ENCODE measurements around the gene GXYLT1.
"Not testable (repeated sequence)": the region's sequence is repeated elsewhere in the genome, so short reads cannot be mapped to it uniquely, and the experiment has no call there.

GXYLT1 gene

DNA sequence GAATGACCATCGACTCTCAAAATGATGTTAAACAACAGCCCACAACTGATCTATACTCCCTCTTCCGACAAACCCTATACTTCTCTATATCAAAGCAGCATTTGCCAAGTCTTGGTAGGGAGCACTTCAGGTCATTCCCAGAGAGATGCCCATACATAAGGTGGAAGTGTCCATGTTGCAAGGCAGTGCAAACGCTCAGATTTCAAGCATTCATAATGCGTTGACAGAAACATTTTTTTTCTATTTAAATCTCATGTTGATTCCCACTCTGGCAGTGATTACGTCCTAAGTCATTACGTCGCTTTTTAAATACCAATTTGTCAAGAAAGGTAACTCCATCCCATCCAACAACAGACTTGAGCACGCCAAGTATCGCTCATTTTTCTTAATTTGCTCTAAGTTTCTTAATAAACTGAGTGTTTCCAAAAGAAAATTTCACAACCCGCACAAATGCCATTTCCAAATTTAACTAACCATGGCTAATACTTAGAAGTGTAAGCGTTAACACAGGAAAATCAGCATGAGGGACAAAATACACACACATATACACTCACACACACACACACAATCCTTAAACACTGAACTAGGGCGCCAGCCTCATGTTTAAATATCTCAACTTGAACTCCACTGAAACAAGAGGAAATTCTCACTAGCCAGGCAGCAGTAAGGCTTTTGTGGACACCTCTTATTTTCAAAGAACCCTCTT, 1.1 kb downstream of the GXYLT1 start:
- DNase-seq, result no peak

GRCh38 chr12:42141981-42142606, 2.6 kb downstream of the GXYLT1 start:
- no peak for DNase-seq

- DNase-seq, result no peak
These were observed 3.8 kb downstream of the GXYLT1 start for GRCh38 chr12:42140901-42141300.

- no peak for DNase-seq
These were observed 9.3 kb downstream of the GXYLT1 start for GRCh38 chr12:42135259-42135814.

- no peak for DNase-seq
These were observed 13.8 kb downstream of the GXYLT1 start for GRCh38 chr12:42130672-42131402.

DNA sequence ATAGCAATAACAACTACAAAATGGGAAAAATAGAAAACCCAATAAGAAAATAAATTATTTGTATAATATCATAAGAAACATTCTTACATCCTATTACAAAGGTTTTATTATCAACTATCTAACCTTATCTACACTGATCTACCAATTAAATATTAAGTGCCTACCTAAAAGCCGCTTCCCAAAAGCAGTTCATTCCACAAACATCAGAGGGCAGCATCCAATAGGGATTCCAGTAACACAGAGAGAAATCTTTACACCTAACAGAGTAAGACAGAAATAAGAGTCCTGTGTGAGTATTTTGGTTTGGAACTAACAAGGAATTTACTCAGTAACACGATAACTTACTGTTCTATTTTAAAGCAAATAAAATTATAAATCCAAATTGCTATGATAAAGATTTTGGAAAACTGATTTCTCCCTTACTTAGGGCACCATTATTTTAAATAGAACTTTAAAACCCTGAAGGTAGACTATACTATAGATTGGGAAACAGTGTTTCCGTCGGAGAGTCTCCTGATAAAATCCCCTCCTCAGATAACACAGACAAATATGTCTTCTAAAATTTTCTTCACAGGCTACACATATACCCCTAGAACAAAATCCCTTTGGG, 15.0 kb downstream of the GXYLT1 start:
- peak; percentile 45 for DNase-seq

DNA sequence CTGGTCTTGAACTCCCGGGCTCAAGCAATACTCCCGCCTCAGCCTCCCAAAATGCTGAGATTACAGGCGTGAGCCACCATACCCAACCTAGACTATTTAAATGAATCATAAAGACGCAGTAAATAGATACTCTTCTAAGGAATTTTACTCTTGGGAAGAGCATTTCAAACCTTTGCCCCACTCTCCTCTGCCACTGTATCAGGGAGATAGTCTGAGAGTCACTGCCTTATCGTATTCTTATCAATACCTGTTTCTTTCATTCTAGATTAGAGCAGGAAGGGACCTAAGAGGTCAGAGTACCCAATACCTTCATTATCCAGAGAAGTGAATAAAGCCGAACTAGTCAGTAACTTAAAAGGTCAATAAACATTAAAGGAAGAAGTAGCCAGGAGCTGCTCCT, 15.8 kb downstream of the GXYLT1 start:
- no peak for DNase-seq

GRCh38 chr12:42128327-42128726, 16.3 kb downstream of the GXYLT1 start:
- DNase-seq, result no peak

GRCh38 chr12:42126963-42127362, 17.7 kb downstream of the GXYLT1 start:
- no peak for DNase-seq

- no peak for DNase-seq
These were observed 19.3 kb downstream of the GXYLT1 start for GRCh38 chr12:42125388-42125767.

- DNase-seq, result no peak
These were observed 19.8 kb downstream of the GXYLT1 start for GRCh38 chr12:42124764-42125387.

DNA sequence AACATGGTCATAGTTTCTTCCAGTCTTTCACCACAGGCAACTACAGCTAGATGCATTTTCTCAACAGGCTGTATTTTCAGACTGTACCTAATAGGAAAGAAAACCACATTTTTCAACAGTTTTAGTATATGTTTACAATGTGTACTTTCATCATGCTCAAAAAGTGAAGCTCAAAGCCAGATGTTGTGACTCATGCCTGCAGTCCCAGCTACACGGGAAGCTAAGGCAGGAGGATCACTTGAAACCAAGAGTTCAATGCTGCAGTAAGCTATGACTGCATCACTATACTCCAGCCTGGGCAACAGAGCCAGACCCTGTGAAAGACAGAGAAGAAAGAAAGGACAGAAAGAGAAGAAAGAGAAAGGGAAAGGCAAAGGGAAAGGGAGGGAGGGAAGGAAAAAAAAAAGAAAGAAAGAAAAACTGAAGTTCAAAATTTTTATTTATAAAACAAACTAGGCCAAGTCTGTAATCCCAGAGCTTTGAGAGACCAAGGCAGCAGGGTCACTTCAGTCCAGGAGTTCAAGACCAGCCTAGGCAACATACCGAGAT, 25.5 kb downstream of the GXYLT1 start:
- DNase-seq, result no peak

- DNase-seq, result no peak
These were observed 26.4 kb downstream of the GXYLT1 start for GRCh38 chr12:42118136-42118879.

DNA sequence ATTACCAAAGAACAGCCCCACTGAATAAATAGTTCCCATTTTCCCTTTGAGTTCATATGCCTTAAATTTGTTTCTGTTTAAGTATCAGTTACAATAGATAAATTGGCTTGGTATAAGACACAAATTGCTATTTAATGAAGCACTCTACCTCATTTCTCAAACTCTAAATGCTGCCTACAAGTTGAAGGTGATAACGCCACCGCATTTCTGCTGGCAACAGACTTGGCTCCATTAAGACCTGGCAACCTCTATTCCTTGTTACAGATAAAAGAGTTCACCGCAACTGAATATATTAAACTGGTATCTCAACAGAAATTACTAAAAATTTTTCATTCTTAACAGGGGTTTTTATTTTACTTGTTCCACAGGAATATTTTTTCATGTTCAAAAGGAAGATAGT, 35.6 kb downstream of the GXYLT1 start:
- DNase-seq, result no peak

- not testable (repeated sequence) for DNase-seq
These were observed 37.9 kb downstream of the GXYLT1 start for GRCh38 chr12:42106791-42107190.

- no peak for DNase-seq
These were observed 39.9 kb downstream of the GXYLT1 start for GRCh38 chr12:42104784-42105183.

GRCh38 chr12:42104087-42104486, 40.6 kb downstream of the GXYLT1 start:
- DNase-seq, result no peak

DNA sequence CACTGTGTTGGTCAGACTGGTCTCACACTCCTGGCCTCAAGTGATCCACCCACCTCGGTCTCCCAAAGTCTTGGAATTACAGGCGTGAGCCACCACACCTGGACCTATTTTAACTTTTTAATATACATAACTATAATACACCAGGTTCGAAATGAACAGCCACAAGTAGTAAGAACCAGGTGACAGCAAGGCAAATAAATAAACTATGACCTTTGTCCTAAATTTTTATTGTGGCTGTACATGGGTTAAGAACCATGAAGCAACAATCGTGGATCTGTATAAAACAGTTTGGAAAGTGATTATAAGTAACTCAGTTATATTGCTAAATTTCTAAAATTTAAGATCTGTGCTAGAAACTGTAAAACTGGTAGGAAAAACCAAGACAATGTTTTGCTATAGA, 41.5 kb downstream of the GXYLT1 start:
- no peak for DNase-seq

DNA sequence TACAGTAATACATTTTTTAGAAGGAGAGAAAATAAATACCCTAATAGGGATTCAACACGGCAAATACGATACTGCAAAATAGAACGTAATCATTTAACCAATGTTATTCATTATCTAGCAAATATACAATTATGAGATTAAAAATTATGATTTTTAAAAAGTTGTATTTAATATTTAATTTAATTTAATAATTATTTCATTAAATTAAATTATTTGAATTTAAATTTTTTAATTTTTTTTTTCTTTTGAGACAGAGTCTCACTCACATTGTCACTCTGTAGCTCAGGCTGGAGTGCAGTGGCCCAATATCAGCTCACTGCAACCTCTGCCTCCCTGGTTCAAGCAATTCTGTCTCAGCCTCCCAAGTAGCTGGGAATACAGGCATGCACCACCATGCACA, 42.0 kb downstream of the GXYLT1 start:
- no peak for DNase-seq

GRCh38 chr12:42099433-42099832, 45.2 kb downstream of the GXYLT1 start:
- DNase-seq, result no peak

- no peak for DNase-seq
These were observed 46.7 kb downstream of the GXYLT1 start for GRCh38 chr12:42097971-42098370.

GRCh38 chr12:42094277-42094676, 50.4 kb downstream of the GXYLT1 start:
- no peak for DNase-seq

Data from GOT3 (cell line).